GM12878 (cell line): ENCODE measurements around the gene MAPK13. TPM values are rescaled to one million over a fixed set of nuclear protein-coding genes. Genes with fewer than 3 reads are reported as not detected.
A peak's percentile ranks its signal among the peaks of the same experiment; 100 is the strongest.

Source experiments
- ATF3 ChIP-seq: IDR thresholded peaks from 2 replicates; pipeline ENCODE4 v1.6.1; 2011; ENCODE audit warnings: low read depth, mild to moderate bottlenecking, low read length, moderate library complexity, borderline replicate concordance; ENCODE audit errors: extremely low read depth
- BCL3 ChIP-seq: IDR thresholded peaks from 2 replicates; pipeline ENCODE4 v1.6.1; 2011; ENCODE audit warnings: borderline replicate concordance, low read depth, mild to moderate bottlenecking, moderate library complexity, low read length; ENCODE audit not compliant: insufficient read depth, poor library complexity, severe bottlenecking
- CEBPZ ChIP-seq: fragments of 150-350 bp; IDR thresholded peaks from 2 replicates; pipeline ENCODE4 v1.6.1; 2016; ENCODE audit warnings: low read depth, low read length
- EGR1 ChIP-seq, 2 experiments: IDR thresholded peaks; 1 replicate in 1 of 2; 2 replicates in 1 of 2; pipeline ENCODE4 v1.6.1; 2011 to 2012; ENCODE audit warnings: low read depth in 2 of 2, low read length in 2 of 2, borderline replicate concordance in 1 of 2, mild to moderate bottlenecking in 1 of 2, moderate library complexity in 1 of 2
- FOXM1 ChIP-seq: IDR thresholded peaks from 2 replicates; pipeline ENCODE4 v1.6.1; 2012; ENCODE audit warnings: low read depth, mild to moderate bottlenecking, inconsistent platforms, low read length, moderate library complexity
- MAX ChIP-seq: IDR thresholded peaks from 2 replicates; pipeline ENCODE4 v1.6.1; 2012; ENCODE audit warnings: low read depth, low read length, improper control_type of control experiment
- MLLT1 ChIP-seq: fragments of 450-650 bp; IDR thresholded peaks from 2 replicates; pipeline ENCODE4 v1.6.1; 2016; ENCODE audit warnings: mild to moderate bottlenecking
- NFYB ChIP-seq: IDR thresholded peaks from 2 replicates; pipeline ENCODE4 v1.6.1; 2011; ENCODE audit warnings: low read depth, mild to moderate bottlenecking, low read length, improper control_type of control experiment, moderate library complexity; ENCODE audit not compliant: insufficient read depth
- NR2F1 ChIP-seq: fragments of 450-650 bp; conservative IDR thresholded peaks from 2 replicates; pipeline ENCODE4 v1.6.1; 2017; ENCODE audit warnings: mild to moderate bottlenecking
- PKNOX1 ChIP-seq: fragments of 450-650 bp; IDR thresholded peaks from 2 replicates; pipeline ENCODE4 v1.6.1; 2016; ENCODE audit warnings: mild to moderate bottlenecking
- RAD51 ChIP-seq: fragments of 450-650 bp; IDR thresholded peaks from 2 replicates; pipeline ENCODE4 v1.6.1; 2016; ENCODE audit warnings: moderate library complexity, mild to moderate bottlenecking, inconsistent platforms
- RELA ChIP-seq: fragments of 450-650 bp; IDR thresholded peaks from 2 replicates; pipeline ENCODE4 v1.8.0; 2014; ENCODE audit warnings: borderline replicate concordance; ENCODE audit not compliant: partially characterized antibody
- RFX5 ChIP-seq: IDR thresholded peaks from 2 replicates; pipeline ENCODE4 v1.6.1; 2011; ENCODE audit warnings: low read depth, low read length, improper control_type of control experiment
- SIX5 ChIP-seq: IDR thresholded peaks from 2 replicates; pipeline ENCODE4 v1.6.1; 2011; ENCODE audit warnings: mild to moderate bottlenecking, low read depth, low read length, moderate library complexity; ENCODE audit not compliant: severe bottlenecking
- STAT1 ChIP-seq: fragments of 450-650 bp; conservative IDR thresholded peaks from 2 replicates; pipeline ENCODE4 v1.6.1; 2014; ENCODE audit warnings: antibody characterized with exemption, mild to moderate bottlenecking
- polyA plus RNA-seq, 11 experiments: library from polyadenylated mRNA; depleted of rRNA in 4 of 11; unstranded in 6 of 11; stranded (reverse) in 5 of 11; fragments of >200 nt; fragmentation: Nextera tagmentation in 4 of 11; fragmentation: Illumina TruSeq in 1 of 11; extraction: Ambion mirVana in 4 of 11; extraction: Trizol in 1 of 11; gene quantifications; 1 replicate in 1 of 11; 2 replicates in 10 of 11; pipeline versions ENCODE4 v1.2.1 to v1.2.3, GENCODE V29; 2011 to 2016; ENCODE audit warnings: inconsistent platforms in 2 of 11, missing spikeins in 2 of 11, low read depth in 1 of 11
- total RNA-seq, 4 experiments: library from RNA; depleted of rRNA in 3 of 4; stranded (reverse); fragments of >200 nt in 3 of 4; fragmentation: Illumina TruSeq in 1 of 4; extraction: Trizol in 1 of 4; gene quantifications; 2 replicates each; pipeline versions ENCODE4 v1.2.1 to v1.2.3, GENCODE V29; 2013 to 2021

MAPK13 gene
- total and polyA plus RNA-seq, 10 of the 15 experiments (the other 5 are each of a cell fraction or from before 2014, with no cell fraction given): 1.8 to 48.0 (median 37.5) TPM

- TF ChIP-seq PKNOX1 (peak; percentile 68), NR2F1 (no peak), RELA (peak; percentile 39), FOXM1 (no peak; the same call in 1 of the 2 replicates), MLLT1 (peak; percentile 62), CEBPZ (no peak), ATF3 (no peak), STAT1 (no peak), BCL3 (peak; percentile 44), RFX5 (no peak), RAD51 (no peak), SIX5 (no peak), EGR1 (IDR thresholded peaks at IDR 0.05; ENCODE audit: borderline replicate concordance in 1 of 2, low read depth in 2 of 2, low read length in 2 of 2) (peak in 1 of 2 experiments; percentile 64; a peak in 1 of 3 replicates), NFYB (no peak), MAX (peak; percentile 37; the same call in 1 of the 2 replicates)
Measured at GRCh38 chr6:36123270-36124139, 6.8 kb upstream of the MAPK13 start (continued).
